Measurements from ENCODE around the gene LRG1.

DNA sequence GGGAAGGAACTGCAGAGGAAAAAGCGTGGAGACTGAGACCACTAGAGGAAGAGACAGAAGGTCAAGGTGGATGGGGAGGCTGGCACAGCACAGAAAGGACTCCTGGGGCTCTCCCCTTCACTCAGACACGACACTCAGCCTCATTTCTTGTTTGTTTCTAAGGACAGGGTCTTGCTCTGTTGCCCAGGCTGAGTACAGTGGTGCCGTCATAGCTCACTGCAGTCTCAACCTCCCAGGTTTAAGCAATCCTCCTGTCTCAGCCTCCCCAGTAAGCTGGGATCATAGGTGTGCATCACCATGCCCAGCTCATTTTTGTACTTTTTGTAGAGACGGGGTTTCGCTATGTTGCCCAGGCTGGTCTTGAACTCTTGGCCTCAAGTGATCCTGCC is 31.1 kb upstream of the LRG1 start:
- TF ChIP-seq, protein P1, sequence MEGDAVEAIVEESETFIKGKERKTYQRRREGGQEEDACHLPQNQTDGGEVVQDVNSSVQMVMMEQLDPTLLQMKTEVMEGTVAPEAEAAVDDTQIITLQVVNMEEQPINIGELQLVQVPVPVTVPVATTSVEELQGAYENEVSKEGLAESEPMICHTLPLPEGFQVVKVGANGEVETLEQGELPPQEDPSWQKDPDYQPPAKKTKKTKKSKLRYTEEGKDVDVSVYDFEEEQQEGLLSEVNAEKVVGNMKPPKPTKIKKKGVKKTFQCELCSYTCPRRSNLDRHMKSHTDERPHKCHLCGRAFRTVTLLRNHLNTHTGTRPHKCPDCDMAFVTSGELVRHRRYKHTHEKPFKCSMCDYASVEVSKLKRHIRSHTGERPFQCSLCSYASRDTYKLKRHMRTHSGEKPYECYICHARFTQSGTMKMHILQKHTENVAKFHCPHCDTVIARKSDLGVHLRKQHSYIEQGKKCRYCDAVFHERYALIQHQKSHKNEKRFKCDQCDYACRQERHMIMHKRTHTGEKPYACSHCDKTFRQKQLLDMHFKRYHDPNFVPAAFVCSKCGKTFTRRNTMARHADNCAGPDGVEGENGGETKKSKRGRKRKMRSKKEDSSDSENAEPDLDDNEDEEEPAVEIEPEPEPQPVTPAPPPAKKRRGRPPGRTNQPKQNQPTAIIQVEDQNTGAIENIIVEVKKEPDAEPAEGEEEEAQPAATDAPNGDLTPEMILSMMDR (IDR thresholded peaks at IDR 0.05; ENCODE audit: low read depth, low read length, missing input control): no peak
- TF ChIP-seq, protein P2, sequence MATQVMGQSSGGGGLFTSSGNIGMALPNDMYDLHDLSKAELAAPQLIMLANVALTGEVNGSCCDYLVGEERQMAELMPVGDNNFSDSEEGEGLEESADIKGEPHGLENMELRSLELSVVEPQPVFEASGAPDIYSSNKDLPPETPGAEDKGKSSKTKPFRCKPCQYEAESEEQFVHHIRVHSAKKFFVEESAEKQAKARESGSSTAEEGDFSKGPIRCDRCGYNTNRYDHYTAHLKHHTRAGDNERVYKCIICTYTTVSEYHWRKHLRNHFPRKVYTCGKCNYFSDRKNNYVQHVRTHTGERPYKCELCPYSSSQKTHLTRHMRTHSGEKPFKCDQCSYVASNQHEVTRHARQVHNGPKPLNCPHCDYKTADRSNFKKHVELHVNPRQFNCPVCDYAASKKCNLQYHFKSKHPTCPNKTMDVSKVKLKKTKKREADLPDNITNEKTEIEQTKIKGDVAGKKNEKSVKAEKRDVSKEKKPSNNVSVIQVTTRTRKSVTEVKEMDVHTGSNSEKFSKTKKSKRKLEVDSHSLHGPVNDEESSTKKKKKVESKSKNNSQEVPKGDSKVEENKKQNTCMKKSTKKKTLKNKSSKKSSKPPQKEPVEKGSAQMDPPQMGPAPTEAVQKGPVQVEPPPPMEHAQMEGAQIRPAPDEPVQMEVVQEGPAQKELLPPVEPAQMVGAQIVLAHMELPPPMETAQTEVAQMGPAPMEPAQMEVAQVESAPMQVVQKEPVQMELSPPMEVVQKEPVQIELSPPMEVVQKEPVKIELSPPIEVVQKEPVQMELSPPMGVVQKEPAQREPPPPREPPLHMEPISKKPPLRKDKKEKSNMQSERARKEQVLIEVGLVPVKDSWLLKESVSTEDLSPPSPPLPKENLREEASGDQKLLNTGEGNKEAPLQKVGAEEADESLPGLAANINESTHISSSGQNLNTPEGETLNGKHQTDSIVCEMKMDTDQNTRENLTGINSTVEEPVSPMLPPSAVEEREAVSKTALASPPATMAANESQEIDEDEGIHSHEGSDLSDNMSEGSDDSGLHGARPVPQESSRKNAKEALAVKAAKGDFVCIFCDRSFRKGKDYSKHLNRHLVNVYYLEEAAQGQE (IDR thresholded peaks at IDR 0.05): no peak
